Measurements from ENCODE around the gene VASP.

Gene VASP

GRCh38 chr19:45469945-45470761 is 37.1 kb upstream of the VASP start:
- DNase-seq (ENCODE audit: low spot score): peak; percentile 84
- H3K27ac ChIP-seq: peak overlapping the region; percentile 87 to 94

GRCh38 chr19:45470762-45471081 is 36.6 kb upstream of the VASP start:
- Histone ChIP-seq H3K4me3 (no peak overlapping the region), H3K27ac (no peak overlapping the region)
- no peak for TF ChIP-seq CTCF (IDR thresholded peaks at IDR 0.05)

More at GRCh38 chr19:45469945-45470761, 37.1 kb upstream of the VASP start:
- TF ChIP-seq CTCF (IDR thresholded peaks at IDR 0.05): no peak
- peak overlapping the region; percentile 73 for H3K4me3 ChIP-seq

GRCh38 chr19:45471111-45471930 is 36.0 kb upstream of the VASP start:
- no peak for TF ChIP-seq CTCF (IDR thresholded peaks at IDR 0.05)
- no peak for DNase-seq (ENCODE audit: low spot score)
- no peak overlapping the region for H3K27ac ChIP-seq
- H3K4me3 ChIP-seq: no peak overlapping the region

More at GRCh38 chr19:45470762-45471081, 36.6 kb upstream of the VASP start:
- DNase-seq (ENCODE audit: low spot score): no peak

- no peak for DNase-seq (ENCODE audit: low spot score)
- no peak overlapping the region for H3K27ac ChIP-seq
- peak overlapping the region; percentile 36 for H3K4me3 ChIP-seq
- TF ChIP-seq CTCF (IDR thresholded peaks at IDR 0.05): no peak
Observed at GRCh38 chr19:45471931-45472562, 35.2 kb upstream of the VASP start.

- H3K4me3 ChIP-seq: peak overlapping the region; percentile 36
- no peak for DNase-seq (ENCODE audit: low spot score)
- H3K27ac ChIP-seq: no peak overlapping the region
- TF ChIP-seq CTCF (IDR thresholded peaks at IDR 0.05): no peak
Observed at GRCh38 chr19:45472563-45473366, 34.5 kb upstream of the VASP start.

GRCh38 chr19:45473367-45473681 is 34.0 kb upstream of the VASP start:
- no peak for DNase-seq (ENCODE audit: low spot score)
- Histone ChIP-seq H3K27ac (no peak overlapping the region), H3K4me3 (peak overlapping the region; percentile 36)
- no peak for TF ChIP-seq CTCF (IDR thresholded peaks at IDR 0.05)

All from coronary artery (tissue), 2 donors.